ENCODE measurements around the gene INO80. TPM values are rescaled to one million over a fixed set of nuclear protein-coding genes. Genes with fewer than 3 reads are reported as not detected.

Gene INO80
- total RNA-seq, 4 donors from 2014 or later: 29.4 to 45.9 (median 41.0) TPM

DNA sequence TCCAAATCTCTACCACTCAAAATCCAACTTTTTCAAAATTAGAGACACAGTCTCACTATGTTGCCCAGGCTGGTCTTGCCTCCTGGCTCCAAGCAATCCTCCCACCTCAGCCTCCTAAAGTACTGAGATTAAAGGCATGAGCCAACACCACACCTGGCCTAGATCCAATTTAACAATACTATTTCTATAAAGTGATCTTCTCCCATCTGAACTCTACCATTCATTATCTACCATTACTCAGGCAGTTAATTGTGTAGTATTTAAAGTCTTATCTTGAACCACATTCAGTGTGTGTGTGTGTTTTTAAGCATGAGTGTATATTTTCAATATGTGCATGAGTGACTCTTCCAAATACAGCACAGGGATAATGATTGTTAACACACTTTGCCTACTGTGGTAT lies 77.0 kb downstream of the INO80 start:
- H3K36me3 ChIP-seq: peaks cover 34% of the 10 kb centered on the region

DNA sequence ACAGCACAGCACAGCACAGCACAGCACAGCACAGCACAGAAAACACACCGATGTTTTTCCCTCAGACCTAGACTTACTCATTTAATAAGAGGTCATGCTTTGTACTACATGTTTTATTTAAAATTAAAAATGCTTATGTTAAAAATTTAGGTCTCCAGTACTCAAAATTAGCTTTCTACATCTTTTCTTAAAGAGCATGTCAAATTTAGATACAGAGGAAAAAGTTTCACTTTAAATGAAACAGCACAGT lies 84.1 kb downstream of the INO80 start:
- Histone ChIP-seq H3K27me3 (no peaks in the 10 kb centered on the region), H3K9me3 (no peaks in the 10 kb centered on the region), H3K4me3 (no peak overlapping the region), H3K4me1 (no peaks in the 10 kb centered on the region), H3K27ac (no peak overlapping the region), H3K36me3 (peaks cover 29% of the 10 kb centered on the region)
- 94% methylated on average over 1 of the region's 1 CpG for WGBS
- DNase-seq (ENCODE audit: low spot score in 2 of 2): no peak
- TF ChIP-seq POLR2AphosphoS5 (IDR thresholded peaks at IDR 0.05) (no peak), POLR2A (IDR thresholded peaks at IDR 0.05) (no peak), EP300 (IDR thresholded peaks at IDR 0.05) (no peak)
- TF ChIP-seq, protein P1, sequence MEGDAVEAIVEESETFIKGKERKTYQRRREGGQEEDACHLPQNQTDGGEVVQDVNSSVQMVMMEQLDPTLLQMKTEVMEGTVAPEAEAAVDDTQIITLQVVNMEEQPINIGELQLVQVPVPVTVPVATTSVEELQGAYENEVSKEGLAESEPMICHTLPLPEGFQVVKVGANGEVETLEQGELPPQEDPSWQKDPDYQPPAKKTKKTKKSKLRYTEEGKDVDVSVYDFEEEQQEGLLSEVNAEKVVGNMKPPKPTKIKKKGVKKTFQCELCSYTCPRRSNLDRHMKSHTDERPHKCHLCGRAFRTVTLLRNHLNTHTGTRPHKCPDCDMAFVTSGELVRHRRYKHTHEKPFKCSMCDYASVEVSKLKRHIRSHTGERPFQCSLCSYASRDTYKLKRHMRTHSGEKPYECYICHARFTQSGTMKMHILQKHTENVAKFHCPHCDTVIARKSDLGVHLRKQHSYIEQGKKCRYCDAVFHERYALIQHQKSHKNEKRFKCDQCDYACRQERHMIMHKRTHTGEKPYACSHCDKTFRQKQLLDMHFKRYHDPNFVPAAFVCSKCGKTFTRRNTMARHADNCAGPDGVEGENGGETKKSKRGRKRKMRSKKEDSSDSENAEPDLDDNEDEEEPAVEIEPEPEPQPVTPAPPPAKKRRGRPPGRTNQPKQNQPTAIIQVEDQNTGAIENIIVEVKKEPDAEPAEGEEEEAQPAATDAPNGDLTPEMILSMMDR (IDR thresholded peaks at IDR 0.05): no peak

More for the DNA sequence above, 77.0 kb downstream of the INO80 start:
- H3K4me1 ChIP-seq: no peaks in the 10 kb centered on the region
- no peak for TF ChIP-seq EP300 (IDR thresholded peaks at IDR 0.05)
- TF ChIP-seq, protein P1 (IDR thresholded peaks at IDR 0.05): no peak
- TF ChIP-seq POLR2AphosphoS5 (IDR thresholded peaks at IDR 0.05): no peak
- TF ChIP-seq POLR2A (IDR thresholded peaks at IDR 0.05): no peak
- DNase-seq (ENCODE audit: low spot score in 2 of 2): no peak
- no peak overlapping the region for H3K4me3 ChIP-seq
- H3K9me3 ChIP-seq: no peaks in the 10 kb centered on the region
- no peaks in the 10 kb centered on the region for H3K27me3 ChIP-seq
- H3K27ac ChIP-seq: no peak overlapping the region

DNA sequence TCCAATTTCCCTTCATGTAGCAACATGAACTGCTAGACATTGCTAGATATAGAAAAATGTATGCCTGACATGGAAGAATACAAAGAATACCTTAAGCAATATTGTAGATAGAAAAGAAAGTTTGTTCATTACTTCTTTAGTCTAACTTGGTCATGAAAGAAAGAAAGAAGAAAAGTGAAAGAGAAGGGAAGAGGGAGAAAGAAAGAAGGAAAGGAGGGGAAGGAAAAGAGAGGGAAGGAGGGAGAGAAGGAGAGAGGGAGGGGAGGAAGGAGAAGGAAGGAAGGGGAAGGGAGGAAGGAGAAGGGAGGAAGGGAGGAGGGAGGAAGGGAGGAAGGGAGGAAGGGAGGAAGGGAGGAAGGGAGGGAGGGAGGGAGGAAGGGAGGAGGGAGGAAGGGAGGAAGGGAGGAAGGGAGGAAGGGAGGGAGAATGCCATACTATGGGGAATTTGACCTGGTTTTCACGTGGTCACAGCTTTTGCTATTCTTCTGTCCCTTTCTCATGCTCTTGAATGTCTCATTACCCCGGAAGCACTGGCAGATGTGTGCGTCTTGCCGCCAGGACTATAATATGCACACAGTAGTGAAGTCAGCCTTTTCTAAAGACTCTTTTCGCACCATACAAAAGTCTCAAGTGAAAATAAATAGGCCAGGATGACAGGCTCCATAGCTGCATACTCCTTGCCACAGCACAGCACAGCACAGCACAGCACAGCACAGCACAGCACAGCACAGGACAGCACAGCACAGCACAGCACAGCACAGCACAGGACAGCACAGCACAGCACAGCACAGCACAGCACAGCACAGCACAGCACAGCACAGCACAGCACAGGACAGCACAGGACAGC lies 84.6 kb downstream of the INO80 start:
- peaks cover 35% of the 10 kb centered on the region for H3K36me3 ChIP-seq

DNA sequence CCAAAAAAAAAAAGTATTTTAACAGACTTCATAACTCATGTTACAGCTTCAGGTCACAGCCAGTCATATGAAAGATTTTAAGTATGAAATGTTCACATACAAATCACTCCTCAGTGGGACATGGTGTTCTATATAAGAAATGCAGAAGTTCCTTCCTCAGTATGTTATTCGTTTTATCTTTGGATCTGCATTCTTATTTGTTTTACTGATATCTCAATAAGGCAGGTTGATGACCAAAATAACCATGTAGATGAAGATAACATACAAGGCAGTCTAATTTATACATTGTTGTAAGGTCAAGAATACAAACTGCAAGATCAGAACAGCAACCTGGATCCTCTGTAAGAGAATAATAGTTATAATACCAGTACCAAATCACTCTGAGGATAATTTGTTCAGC lies 87.2 kb downstream of the INO80 start:
- no peaks in the 10 kb centered on the region for H3K27me3 ChIP-seq
- TF ChIP-seq, protein P1 (IDR thresholded peaks at IDR 0.05): no peak
- no peak for TF ChIP-seq POLR2A (IDR thresholded peaks at IDR 0.05)
- no peak for TF ChIP-seq EP300 (IDR thresholded peaks at IDR 0.05)
- TF ChIP-seq POLR2AphosphoS5 (IDR thresholded peaks at IDR 0.05): no peak
- H3K9me3 ChIP-seq: no peaks in the 10 kb centered on the region
- H3K4me3 ChIP-seq: no peak overlapping the region
- H3K27ac ChIP-seq: no peak overlapping the region
- peaks cover 4% of the 10 kb centered on the region for H3K4me1 ChIP-seq
- DNase-seq (ENCODE audit: low spot score in 2 of 2): no peak
- peaks cover 44% of the 10 kb centered on the region for H3K36me3 ChIP-seq
- WGBS: 60% methylated on average over 1 of the region's 1 CpG

More for the DNA sequence above, 84.6 kb downstream of the INO80 start:
- no peak for DNase-seq (ENCODE audit: low spot score in 2 of 2)
- Histone ChIP-seq H3K27ac (no peak overlapping the region), H3K4me3 (no peak overlapping the region), H3K9me3 (no peaks in the 10 kb centered on the region), H3K27me3 (no peaks in the 10 kb centered on the region), H3K4me1 (no peaks in the 10 kb centered on the region)
- no peak for TF ChIP-seq POLR2AphosphoS5 (IDR thresholded peaks at IDR 0.05)
- TF ChIP-seq POLR2A (IDR thresholded peaks at IDR 0.05): no peak
- no peak for TF ChIP-seq EP300 (IDR thresholded peaks at IDR 0.05)
- TF ChIP-seq, protein P1 (IDR thresholded peaks at IDR 0.05): no peak
- WGBS: 64% methylated on average over 5 of the region's 5 CpGs

DNA sequence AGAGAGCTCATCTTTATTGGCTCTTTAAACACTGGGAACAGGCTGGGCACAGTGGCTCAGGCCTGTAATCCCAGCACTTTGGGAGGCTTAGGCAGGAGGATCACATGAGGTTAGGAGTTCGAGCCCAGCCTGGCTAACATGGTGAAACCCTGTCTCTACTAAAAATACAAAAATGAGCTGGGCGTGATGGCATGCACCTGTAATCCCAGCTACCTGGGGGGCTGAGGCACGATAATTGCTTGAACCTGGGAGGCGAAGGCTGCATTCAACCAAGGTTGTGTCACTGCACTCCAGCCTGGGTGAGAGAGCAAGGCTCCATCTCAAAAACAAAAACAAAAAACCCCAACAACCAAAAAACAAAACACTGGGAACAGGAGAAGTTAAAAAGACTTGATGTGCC lies 90.7 kb downstream of the INO80 start:
- Histone ChIP-seq H3K4me1 (peaks cover 4% of the 10 kb centered on the region), H3K36me3 (peaks cover 47% of the 10 kb centered on the region), H3K27ac (no peak overlapping the region), H3K4me3 (no peak overlapping the region), H3K27me3 (no peaks in the 10 kb centered on the region), H3K9me3 (no peaks in the 10 kb centered on the region)
- DNase-seq (ENCODE audit: low spot score in 2 of 2): no peak
- TF ChIP-seq, protein P1 (IDR thresholded peaks at IDR 0.05): no peak
- no peak for TF ChIP-seq POLR2AphosphoS5 (IDR thresholded peaks at IDR 0.05)
- TF ChIP-seq POLR2A (IDR thresholded peaks at IDR 0.05): no peak
- no peak for TF ChIP-seq EP300 (IDR thresholded peaks at IDR 0.05)
- WGBS: 88% methylated on average over 4 of the region's 4 CpGs
